ENCODE measurements around the gene RDX. TPM values are rescaled to one million over a fixed set of nuclear protein-coding genes. Genes with fewer than 3 reads are reported as not detected.
"Not testable (repeated sequence)": the region's sequence is repeated elsewhere in the genome, so short reads cannot be mapped to it uniquely, and the experiment has no call there.

The RDX gene
- total RNA-seq, 2 donors from 2014 or later, result 121 to 127 TPM

GRCh38 chr11:110294509-110294908 lies 1.9 kb downstream of the RDX start:
- Histone ChIP-seq H3K4me3 (ENCODE audit: low read length) (peak overlapping the region; percentile 91), H3K9ac (ENCODE audit: extremely low read depth, low read length, poor library complexity, severe bottlenecking) (peak overlapping the region; percentile 89), H3K27ac (ENCODE audit: low read depth, low read length) (no peak overlapping the region), H3K4me1 (ENCODE audit: control insufficient read depth, insufficient read depth, low read length) (peaks cover 3% of the 10 kb centered on the region), H3K9me3 (ENCODE audit: control insufficient read depth, low read length) (peaks cover 3% of the 10 kb centered on the region), H3K27me3 (ENCODE audit: control insufficient read depth, insufficient read depth, low read length, poor library complexity, severe bottlenecking) (no peaks in the 10 kb centered on the region), H3K36me3 (ENCODE audit: control insufficient read depth, insufficient read depth, low read length) (peaks cover 22% of the 10 kb centered on the region)
- Mint-ChIP-seq H3K27ac (peak overlapping the region; percentile 39), H3K36me3 (ENCODE audit: low read depth) (peaks cover 18% of the 10 kb centered on the region), H3K9me3 (peaks cover 6% of the 10 kb centered on the region), H3K4me1 (peaks cover 49% of the 10 kb centered on the region), H3K4me3 (peak overlapping the region; percentile 77), H3K27me3 (ENCODE audit: insufficient read depth) (no peaks in the 10 kb centered on the region)
- TF ChIP-seq CTCF (conservative IDR thresholded peaks at IDR 0.05), result no peak
- WGBS, 2 experiments (ENCODE audit: insufficient coverage in 1 of 2, insufficient read length in 1 of 2), result 35 to 46% methylated on average over 6 of the region's 6 CpGs
- DNase-seq, result no peak

- Histone ChIP-seq H3K36me3 (ENCODE audit: control insufficient read depth, insufficient read depth, low read length) (peaks cover 25% of the 10 kb centered on the region), H3K4me3 (ENCODE audit: low read length) (peak overlapping the region; percentile 91), H3K9ac (ENCODE audit: extremely low read depth, low read length, poor library complexity, severe bottlenecking) (no peak overlapping the region), H3K27me3 (ENCODE audit: control insufficient read depth, insufficient read depth, low read length, poor library complexity, severe bottlenecking) (no peaks in the 10 kb centered on the region), H3K27ac (ENCODE audit: low read depth, low read length) (no peak overlapping the region), H3K9me3 (ENCODE audit: control insufficient read depth, low read length) (no peaks in the 10 kb centered on the region), H3K4me1 (ENCODE audit: control insufficient read depth, insufficient read depth, low read length) (peaks cover 3% of the 10 kb centered on the region)
- Mint-ChIP-seq H3K27ac (peak overlapping the region; percentile 66), H3K4me1 (peaks cover 40% of the 10 kb centered on the region), H3K4me3 (peak overlapping the region; percentile 77), H3K27me3 (ENCODE audit: insufficient read depth) (no peaks in the 10 kb centered on the region), H3K9me3 (no peaks in the 10 kb centered on the region), H3K36me3 (ENCODE audit: low read depth) (peaks cover 26% of the 10 kb centered on the region)
- no peak for DNase-seq
- WGBS, 2 experiments (ENCODE audit: insufficient coverage in 1 of 2, insufficient read length in 1 of 2), result 81 to 86% methylated on average over 3 to 4 of the region's 4 CpGs
- TF ChIP-seq CTCF (conservative IDR thresholded peaks at IDR 0.05), result no peak
Observed at GRCh38 chr11:110293389-110293788, 3.0 kb downstream of the RDX start.

GRCh38 chr11:110292146-110292545 lies 4.3 kb downstream of the RDX start:
- H3K4me3 ChIP-seq (ENCODE audit: low read length), result peak overlapping the region; percentile 91
- not testable (repeated sequence) for H3K4me1 ChIP-seq (ENCODE audit: control insufficient read depth, insufficient read depth, low read length); DNase-seq; H3K27me3 Mint-ChIP-seq (ENCODE audit: insufficient read depth); H3K27ac Mint-ChIP-seq; H3K4me3 Mint-ChIP-seq; H3K9me3 Mint-ChIP-seq; H3K27me3 ChIP-seq (ENCODE audit: control insufficient read depth, insufficient read depth, low read length, poor library complexity, severe bottlenecking); H3K9ac ChIP-seq (ENCODE audit: extremely low read depth, low read length, poor library complexity, severe bottlenecking); H3K9me3 ChIP-seq (ENCODE audit: control insufficient read depth, low read length); H3K27ac ChIP-seq (ENCODE audit: low read depth, low read length)
- WGBS, 2 experiments (ENCODE audit: insufficient coverage in 1 of 2, insufficient read length in 1 of 2), result 95 to 100% methylated on average over 4 of the region's 4 CpGs
- peaks cover 27% of the 10 kb centered on the region for H3K36me3 Mint-ChIP-seq (ENCODE audit: low read depth)
- peaks cover 25% of the 10 kb centered on the region for H3K36me3 ChIP-seq (ENCODE audit: control insufficient read depth, insufficient read depth, low read length)
- peaks cover 31% of the 10 kb centered on the region for H3K4me1 Mint-ChIP-seq
